PC-3 (cell line): ENCODE measurements around the gene ZNF490.

Experiments used
- CTCF ChIP-seq: fragments of 300-600 bp; sonication (generic); conservative IDR thresholded peaks from 2 replicates; pipeline ENCODE4 v1.5.1; 2017; ENCODE audit warnings: antibody characterized with exemption, low read depth, mild to moderate bottlenecking, low read length
- EZH2phosphoT487 ChIP-seq: fragments of 300-600 bp; sonication (generic); IDR thresholded peaks from 2 replicates; pipeline ENCODE4 v1.6.1; 2018; ENCODE audit warnings: mild to moderate bottlenecking, antibody characterized with exemption, low read length, borderline replicate concordance

DNA sequence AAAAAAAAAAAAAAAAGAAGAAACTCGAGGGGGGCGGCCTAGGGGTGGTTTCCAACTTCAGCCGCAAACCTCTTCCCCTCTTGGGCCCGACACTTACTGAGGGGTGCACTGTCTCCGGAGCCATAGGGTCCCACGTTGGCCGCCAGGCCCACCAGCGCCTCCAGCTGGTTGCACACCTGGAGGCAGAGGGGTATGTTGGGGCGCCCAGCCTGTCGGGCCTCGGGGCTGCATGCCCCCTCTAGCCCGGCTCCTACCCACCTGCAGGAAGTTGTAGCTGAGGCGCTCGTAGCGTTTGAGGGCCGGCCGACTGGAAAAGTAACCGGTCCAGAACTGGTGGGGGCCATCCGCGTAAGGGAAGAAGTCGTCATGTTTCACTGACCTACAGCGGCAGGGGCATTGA lies 47.4 kb upstream of the ZNF490 start:
- TF ChIP-seq CTCF (0 out of 2 replicates have a peak, but pooled peaks have one; percentile 17), EZH2phosphoT487 (no peak)
